Stimulated activated CD4-positive, alpha-beta T cell treated with anti-CD3 and anti-CD28 coated beads, Interleukin-12 subunit alpha, Interleukin-12 subunit beta, amount 100 ng/mL, for 24 hours (primary cell): ENCODE results near the gene COX6A2.

Experiments used
- DNase-seq, 2 experiments: peaks; one replicate each; pipeline ENCODE4 v3.0.0-alpha.2; 2020; ENCODE audit warnings: low read depth in 2 of 2

The COX6A2 gene

GRCh38 chr16:31410082-31410481 is 18.1 kb downstream of the COX6A2 start:
- no peak for DNase-seq

GRCh38 chr16:31409433-31409832 is 18.7 kb downstream of the COX6A2 start:
- no peak for DNase-seq

GRCh38 chr16:31407406-31407805 is 20.8 kb downstream of the COX6A2 start:
- no peak for DNase-seq

DNA sequence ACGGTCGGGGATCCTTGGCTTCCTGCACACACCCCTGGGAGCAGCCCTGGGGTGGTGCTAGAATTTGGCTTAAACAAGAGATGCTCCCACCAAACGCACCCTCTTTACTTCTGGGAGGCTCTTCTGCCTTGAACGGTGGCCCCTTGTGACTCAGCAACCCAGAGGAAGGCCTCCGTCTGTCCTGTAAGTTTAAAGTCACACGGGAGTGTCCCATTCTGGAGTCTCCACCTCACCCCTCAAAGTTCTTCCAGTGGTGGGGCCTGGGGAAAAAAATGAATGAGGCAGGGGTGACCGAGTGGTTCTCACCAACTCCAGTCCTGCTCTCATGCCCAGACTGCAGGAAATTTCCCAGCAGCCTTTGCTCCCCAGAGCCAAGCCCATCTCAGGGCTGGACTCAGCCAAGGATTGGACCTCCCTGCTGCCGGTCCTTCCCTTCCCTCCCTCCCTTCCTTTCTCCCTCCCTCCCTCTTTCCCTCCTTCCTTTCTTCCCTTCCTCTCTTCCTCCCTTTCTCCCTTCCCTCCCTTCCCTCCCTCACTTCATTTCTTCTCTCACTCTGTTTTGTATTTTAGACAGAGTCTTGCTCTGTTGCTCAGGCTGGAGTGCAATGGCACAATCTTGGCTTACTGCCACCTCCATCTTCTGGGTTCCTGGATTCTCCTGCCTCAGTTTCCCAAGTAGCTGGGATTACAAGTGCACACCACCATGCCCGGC is 23.7 kb downstream of the COX6A2 start:
- no peak for DNase-seq

DNA sequence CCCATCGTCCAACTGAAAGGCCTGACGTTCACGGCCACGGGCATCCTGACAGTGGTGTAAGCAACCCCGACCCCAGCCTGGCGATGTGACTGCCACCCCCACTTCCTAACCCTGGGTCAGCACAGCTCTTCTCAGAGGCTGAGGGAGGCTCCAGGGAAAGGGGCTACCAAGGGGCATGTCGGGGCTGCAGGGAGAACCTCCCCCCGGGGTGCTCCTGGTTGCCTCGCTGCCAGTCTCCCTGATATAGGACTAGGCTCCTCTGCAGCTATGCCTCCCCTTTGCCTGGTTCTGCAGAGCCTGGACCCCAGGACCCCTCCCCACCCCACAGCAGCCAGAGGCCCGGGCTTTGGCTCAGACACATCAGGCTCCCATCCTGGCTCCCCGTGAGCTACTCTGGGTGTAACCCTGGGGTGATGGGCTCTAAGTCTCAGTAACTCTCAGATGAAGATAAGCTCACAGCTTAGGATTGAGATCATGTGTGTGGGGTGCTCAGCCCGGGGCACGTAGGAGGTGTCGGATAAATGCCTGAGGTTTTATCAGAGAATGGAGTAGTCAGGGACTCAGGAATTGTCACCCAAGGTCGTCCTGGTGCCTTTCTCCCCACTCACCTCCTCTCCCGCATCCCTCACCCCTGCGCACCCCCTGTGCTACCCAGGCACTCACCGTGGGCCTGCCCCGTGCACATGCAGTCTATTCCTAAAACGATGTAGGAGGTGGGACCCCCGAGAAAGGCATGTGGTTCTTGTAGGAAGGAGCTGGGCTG is 24.4 kb downstream of the COX6A2 start:
- DNase-seq: no peak

- DNase-seq: no peak
Measured at GRCh38 chr16:31402687-31403086, 25.5 kb downstream of the COX6A2 start.

- DNase-seq: no peak
Measured at GRCh38 chr16:31401436-31401835, 26.7 kb downstream of the COX6A2 start.

DNA sequence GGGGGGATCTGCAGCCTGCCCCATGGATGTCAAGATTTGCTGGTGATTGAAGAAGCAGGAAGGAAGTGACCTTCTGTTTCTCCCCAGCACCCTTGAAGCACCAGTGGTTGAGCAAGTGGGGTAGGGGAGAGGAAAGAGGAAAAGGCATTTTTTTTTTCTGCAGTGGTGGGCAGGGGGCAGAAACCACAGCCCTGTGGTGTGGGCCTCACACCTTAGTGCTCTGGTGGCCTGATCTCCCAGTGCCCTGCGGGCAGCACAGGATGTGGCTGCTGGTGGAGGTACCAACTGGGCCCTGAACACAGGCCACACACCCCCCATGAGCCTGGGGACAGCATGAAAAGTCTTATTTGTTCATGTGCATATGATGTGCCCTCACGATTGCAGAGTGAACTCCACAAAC is 28.0 kb downstream of the COX6A2 start:
- DNase-seq: no peak

DNA sequence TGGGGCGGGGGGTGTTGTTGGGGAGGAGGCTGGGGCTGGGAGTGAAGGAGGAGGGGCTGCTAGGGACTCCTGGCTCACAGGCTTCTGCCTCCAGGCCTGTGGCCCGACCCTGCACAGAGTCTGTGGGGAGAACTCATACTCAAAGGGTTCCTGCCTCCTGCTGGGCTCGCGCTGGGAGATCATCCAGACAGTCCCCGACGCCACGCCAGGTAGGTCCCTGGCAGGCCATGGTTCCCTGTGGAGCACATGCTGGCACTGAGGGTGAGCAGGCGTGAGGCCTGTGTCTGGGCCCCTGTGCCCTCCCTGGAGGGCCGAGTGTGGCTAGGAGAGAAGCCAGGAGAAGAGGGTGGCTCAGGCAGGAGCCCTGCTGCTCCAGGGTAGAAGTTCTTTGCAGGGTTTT is 30.5 kb downstream of the COX6A2 start:
- DNase-seq: no peak

GRCh38 chr16:31397096-31397660 is 31.0 kb downstream of the COX6A2 start:
- DNase-seq: no peak

GRCh38 chr16:31395647-31396046 is 32.5 kb downstream of the COX6A2 start:
- DNase-seq: no peak

DNA sequence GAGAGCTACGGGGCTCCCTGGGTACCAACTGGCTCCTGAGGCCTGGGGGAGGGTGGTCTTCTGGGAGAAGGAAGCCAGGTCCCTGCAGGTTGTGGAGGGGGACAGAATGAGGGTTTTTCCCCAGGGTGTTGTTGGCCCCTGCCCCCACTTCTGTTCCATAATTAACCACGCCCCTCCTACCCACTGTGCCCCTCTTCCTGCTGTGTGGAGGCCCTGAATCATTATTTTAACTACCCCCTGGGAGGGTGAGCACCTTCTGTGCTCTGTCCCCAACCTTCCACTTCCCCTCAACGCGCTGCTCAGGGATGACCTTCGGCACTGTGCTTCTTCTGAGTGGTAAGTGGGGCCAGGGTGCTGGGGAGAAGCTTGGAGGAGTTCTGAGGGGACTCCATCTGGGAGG is 35.1 kb downstream of the COX6A2 start, which contains the start of gene ITGAD:
Gene ITGAD, plus strand, starts transcription at position 280 of the 400 bp plus-strand sequence. Its CDS starts 26 bp downstream, at position 306.
- DNase-seq: no peak

- DNase-seq: no peak
Measured at GRCh38 chr16:31390504-31391041, 37.6 kb downstream of the COX6A2 start.

GRCh38 chr16:31388535-31388934 is 39.6 kb downstream of the COX6A2 start:
- no peak for DNase-seq

DNA sequence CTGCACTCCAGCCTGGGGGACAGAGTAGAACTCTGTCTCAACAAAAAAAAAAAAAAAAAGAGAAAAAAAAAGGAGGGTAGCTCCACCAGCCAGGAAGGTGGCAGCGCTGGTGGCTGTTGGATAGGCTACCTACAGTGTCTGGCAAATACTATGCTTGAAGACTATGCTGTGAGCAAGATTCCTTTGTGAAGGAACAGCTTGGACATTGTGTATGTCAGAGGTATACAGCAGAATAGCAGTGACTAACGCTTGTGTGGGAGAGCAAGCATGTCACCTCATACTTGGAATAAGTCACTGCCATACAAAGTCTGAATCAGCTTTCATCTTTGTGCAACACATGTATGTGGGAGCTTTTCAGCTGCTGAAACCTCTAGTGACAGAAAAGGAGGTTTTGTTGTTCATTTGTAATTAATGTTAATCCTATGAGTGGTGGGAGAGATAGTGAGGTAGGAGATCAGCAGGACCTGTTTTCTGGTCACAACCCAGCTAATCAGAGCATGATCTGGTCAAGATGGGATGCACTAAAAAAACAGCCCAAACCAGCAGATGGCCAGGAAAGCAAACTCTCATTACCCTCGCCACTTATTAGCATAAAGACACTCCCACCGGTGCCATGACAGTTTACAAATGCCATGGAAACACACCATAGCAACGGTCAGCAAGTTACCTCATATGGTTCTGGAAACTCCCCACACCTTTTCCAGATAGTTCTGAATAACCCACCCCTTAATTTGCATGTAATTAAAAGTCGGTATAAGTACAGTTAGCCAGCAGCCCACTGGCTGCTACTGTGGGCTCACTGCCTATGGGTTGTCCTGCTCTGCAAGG is 41.8 kb downstream of the COX6A2 start:
- DNase-seq: no peak

- DNase-seq: no peak
Measured at GRCh38 chr16:31385680-31386079, 42.5 kb downstream of the COX6A2 start.

DNA sequence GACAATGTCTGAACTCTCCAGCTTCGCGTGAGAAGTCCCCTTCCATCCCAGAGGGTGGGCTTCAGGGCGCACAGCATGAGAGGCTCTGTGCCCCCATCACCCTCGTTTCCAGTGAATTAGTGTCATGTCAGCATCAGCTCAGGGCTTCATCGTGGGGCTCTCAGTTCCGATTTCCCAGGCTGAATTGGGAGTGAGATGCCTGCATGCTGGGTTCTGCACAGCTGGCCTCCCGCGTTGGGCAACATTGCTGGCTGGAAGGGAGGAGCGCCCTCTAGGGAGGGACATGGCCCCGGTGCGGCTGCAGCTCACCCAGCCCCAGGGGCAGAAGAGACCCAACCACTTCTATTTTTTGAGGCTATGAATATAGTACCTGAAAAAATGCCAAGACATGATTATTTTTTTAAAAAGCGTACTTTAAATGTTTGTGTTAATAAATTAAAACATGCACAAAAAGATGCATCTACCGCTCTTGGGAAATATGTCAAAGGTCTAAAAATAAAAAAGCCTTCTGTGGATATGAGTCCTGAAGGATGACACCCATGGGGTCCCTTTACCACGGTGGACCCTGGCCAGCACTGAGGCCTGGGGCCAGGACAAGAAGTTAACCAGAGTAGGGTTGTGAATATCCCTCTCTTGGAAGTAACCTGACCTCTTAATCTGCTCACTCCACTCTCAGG is 45.5 kb downstream of the COX6A2 start:
- peak; percentile 40 to 57 for DNase-seq

GRCh38 chr16:31380201-31380600 is 48.0 kb downstream of the COX6A2 start:
- no peak for DNase-seq
